ENCODE measurements around the gene FAM83G. TPM values are rescaled to one million over a fixed set of nuclear protein-coding genes. Genes with fewer than 3 reads are reported as not detected.

The FAM83G gene
- total RNA-seq, 1 experiment from 2014 or later: 31.4 TPM

DNA sequence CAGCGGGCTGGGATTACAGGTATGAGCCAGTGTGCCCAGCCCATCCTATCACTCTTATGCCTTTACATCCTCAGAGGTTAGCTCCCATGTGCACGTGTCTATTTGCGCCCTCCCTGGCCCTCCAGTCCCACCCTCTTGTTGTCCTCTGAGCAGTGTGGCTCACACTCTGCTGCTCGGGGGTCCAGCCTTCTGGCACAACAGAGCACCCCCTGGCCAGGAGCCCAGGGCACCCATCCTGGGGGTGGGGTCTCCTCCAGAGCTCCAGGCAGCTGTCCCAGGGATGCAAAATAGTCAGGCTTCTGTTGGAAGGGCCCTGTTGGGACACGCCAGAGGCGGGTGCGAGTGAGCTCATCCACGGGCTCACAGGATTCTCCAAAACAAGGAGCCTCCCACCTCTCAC is 11.7 kb upstream of the FAM83G start:
- POLR2A ChIA-PET: no interaction called here
- TF ChIP-seq ZNF396 (CRISPR knock-in tag; IDR thresholded peaks at IDR 0.05; ENCODE audit: borderline replicate concordance) (no peak), TEAD4 (CRISPR knock-in tag; IDR thresholded peaks at IDR 0.05) (no peak), ESRRA (CRISPR knock-in tag; IDR thresholded peaks at IDR 0.05; ENCODE audit: borderline replicate concordance) (no peak), IRF2 (CRISPR knock-in tag; IDR thresholded peaks at IDR 0.05; ENCODE audit: borderline replicate concordance, low read depth) (no peak), NR2C2 (CRISPR knock-in tag; IDR thresholded peaks at IDR 0.05) (no peak), CREM (CRISPR knock-in tag; IDR thresholded peaks at IDR 0.05) (no peak)

DNA sequence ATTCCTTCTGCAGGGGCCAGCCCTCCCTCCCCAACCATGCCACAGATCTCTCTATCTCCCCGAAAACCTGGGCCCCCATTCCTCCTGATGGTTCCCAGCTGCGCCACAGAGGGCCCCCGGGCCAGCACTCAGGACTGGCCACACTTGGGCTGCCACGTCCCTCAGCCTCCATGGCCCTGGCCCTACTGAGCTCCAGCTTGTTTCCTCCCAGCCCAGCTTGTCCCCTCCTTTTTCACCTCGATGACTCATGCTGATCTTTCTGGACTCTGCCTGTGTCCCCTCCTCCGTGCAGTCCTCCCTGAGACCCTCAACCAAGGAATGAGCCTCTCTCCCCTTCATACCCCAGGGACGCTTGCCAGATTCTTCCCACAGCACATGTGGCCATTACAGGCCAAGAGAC is 10.9 kb upstream of the FAM83G start:
- H3K4me3 Mint-ChIP-seq: no peak overlapping the region
- H3K27me3 Mint-ChIP-seq (ENCODE audit: low read depth): no peaks in the 10 kb centered on the region; the same call in 1 of the 2 replicates
- no peak for DNase-seq (ENCODE audit: low spot score)
- H3K9me3 Mint-ChIP-seq: no peaks in the 10 kb centered on the region
- no peak for ATAC-seq
- H3K27ac Mint-ChIP-seq: 0 out of 2 replicates have a peak overlapping the region, but pooled peaks have one; percentile 25
- CTCF ChIA-PET: no interaction called here
- no peaks in the 10 kb centered on the region for H3K36me3 Mint-ChIP-seq
- POLR2A ChIA-PET: no interaction called here
- peaks cover 11% of the 10 kb centered on the region for H3K4me1 Mint-ChIP-seq
- no peak for TF ChIP-seq ZNF263 (CRISPR knock-in tag; IDR thresholded peaks at IDR 0.05; ENCODE audit: low read depth)
- no peak for TF ChIP-seq HMGA2 (CRISPR knock-in tag; IDR thresholded peaks at IDR 0.05)
- TF ChIP-seq HMGXB4 (CRISPR knock-in tag; IDR thresholded peaks at IDR 0.05): no peak
- no peak for TF ChIP-seq TEAD1 (CRISPR knock-in tag; IDR thresholded peaks at IDR 0.05)
- no peak for TF ChIP-seq SP1 (CRISPR knock-in tag; conservative IDR thresholded peaks at IDR 0.05)
- TF ChIP-seq, protein P1, sequence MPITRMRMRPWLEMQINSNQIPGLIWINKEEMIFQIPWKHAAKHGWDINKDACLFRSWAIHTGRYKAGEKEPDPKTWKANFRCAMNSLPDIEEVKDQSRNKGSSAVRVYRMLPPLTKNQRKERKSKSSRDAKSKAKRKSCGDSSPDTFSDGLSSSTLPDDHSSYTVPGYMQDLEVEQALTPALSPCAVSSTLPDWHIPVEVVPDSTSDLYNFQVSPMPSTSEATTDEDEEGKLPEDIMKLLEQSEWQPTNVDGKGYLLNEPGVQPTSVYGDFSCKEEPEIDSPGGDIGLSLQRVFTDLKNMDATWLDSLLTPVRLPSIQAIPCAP (CRISPR knock-in tag; IDR thresholded peaks at IDR 0.05): no peak
- no peak for TF ChIP-seq MYBL2 (CRISPR knock-in tag; IDR thresholded peaks at IDR 0.05)
- TF ChIP-seq E2F5 (CRISPR knock-in tag; IDR thresholded peaks at IDR 0.05): no peak
- no peak for TF ChIP-seq CBFB (CRISPR knock-in tag; IDR thresholded peaks at IDR 0.05; ENCODE audit: low read depth)
- TF ChIP-seq, protein P2, sequence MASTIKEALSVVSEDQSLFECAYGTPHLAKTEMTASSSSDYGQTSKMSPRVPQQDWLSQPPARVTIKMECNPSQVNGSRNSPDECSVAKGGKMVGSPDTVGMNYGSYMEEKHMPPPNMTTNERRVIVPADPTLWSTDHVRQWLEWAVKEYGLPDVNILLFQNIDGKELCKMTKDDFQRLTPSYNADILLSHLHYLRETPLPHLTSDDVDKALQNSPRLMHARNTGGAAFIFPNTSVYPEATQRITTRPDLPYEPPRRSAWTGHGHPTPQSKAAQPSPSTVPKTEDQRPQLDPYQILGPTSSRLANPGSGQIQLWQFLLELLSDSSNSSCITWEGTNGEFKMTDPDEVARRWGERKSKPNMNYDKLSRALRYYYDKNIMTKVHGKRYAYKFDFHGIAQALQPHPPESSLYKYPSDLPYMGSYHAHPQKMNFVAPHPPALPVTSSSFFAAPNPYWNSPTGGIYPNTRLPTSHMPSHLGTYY (CRISPR knock-in tag; IDR thresholded peaks at IDR 0.05): no peak
- no peak for TF ChIP-seq OVOL2 (CRISPR knock-in tag; IDR thresholded peaks at IDR 0.05; ENCODE audit: borderline replicate concordance)
- no peak for TF ChIP-seq ESRRA (CRISPR knock-in tag; IDR thresholded peaks at IDR 0.05; ENCODE audit: borderline replicate concordance)
- no peak for TF ChIP-seq FOXK1 (CRISPR knock-in tag; IDR thresholded peaks at IDR 0.05)
- no peak for TF ChIP-seq PREB (CRISPR knock-in tag; IDR thresholded peaks at IDR 0.05; ENCODE audit: borderline replicate concordance)
- no peak for TF ChIP-seq ATF6 (CRISPR knock-in tag; IDR thresholded peaks at IDR 0.05)
- TF ChIP-seq, protein P3, sequence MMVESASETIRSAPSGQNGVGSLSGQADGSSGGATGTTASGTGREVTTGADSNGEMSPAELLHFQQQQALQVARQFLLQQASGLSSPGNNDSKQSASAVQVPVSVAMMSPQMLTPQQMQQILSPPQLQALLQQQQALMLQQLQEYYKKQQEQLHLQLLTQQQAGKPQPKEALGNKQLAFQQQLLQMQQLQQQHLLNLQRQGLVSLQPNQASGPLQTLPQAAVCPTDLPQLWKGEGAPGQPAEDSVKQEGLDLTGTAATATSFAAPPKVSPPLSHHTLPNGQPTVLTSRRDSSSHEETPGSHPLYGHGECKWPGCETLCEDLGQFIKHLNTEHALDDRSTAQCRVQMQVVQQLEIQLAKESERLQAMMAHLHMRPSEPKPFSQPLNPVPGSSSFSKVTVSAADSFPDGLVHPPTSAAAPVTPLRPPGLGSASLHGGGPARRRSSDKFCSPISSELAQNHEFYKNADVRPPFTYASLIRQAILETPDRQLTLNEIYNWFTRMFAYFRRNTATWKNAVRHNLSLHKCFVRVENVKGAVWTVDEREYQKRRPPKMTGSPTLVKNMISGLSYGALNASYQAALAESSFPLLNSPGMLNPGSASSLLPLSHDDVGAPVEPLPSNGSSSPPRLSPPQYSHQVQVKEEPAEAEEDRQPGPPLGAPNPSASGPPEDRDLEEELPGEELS (CRISPR knock-in tag; IDR thresholded peaks at IDR 0.05): no peak
- TF ChIP-seq ZBTB21 (CRISPR knock-in tag; IDR thresholded peaks at IDR 0.05; ENCODE audit: borderline replicate concordance): no peak
- TF ChIP-seq ZBTB43 (CRISPR knock-in tag; IDR thresholded peaks at IDR 0.05): no peak

More for the DNA sequence above, 11.7 kb upstream of the FAM83G start:
- Mint-ChIP-seq H3K27ac (no peak overlapping the region), H3K27me3 (ENCODE audit: low read depth) (no peaks in the 10 kb centered on the region; the same call in none of the 2 replicates), H3K4me3 (no peak overlapping the region), H3K9me3 (no peaks in the 10 kb centered on the region), H3K36me3 (no peaks in the 10 kb centered on the region), H3K4me1 (peaks cover 6% of the 10 kb centered on the region)
- ATAC-seq (no peak), DNase-seq (ENCODE audit: low spot score) (no peak)
- CTCF ChIA-PET: interaction anchor here (0.5 to 1.9 kb wide), 2 partner anchors 55 to 85 kb away, joined by 3 to 8 read pairs; no protein-coding TSS in a partner anchor
